GM12872 (cell line): ENCODE results near the gene MAP7D1.

Experiments
- CTCF ChIP-seq: IDR thresholded peaks from 3 replicates; pipeline ENCODE4 v1.5.1; 2011; ENCODE audit warnings: low read depth, mild to moderate bottlenecking, low read length, moderate library complexity; ENCODE audit not compliant: insufficient read depth

MAP7D1 gene

DNA sequence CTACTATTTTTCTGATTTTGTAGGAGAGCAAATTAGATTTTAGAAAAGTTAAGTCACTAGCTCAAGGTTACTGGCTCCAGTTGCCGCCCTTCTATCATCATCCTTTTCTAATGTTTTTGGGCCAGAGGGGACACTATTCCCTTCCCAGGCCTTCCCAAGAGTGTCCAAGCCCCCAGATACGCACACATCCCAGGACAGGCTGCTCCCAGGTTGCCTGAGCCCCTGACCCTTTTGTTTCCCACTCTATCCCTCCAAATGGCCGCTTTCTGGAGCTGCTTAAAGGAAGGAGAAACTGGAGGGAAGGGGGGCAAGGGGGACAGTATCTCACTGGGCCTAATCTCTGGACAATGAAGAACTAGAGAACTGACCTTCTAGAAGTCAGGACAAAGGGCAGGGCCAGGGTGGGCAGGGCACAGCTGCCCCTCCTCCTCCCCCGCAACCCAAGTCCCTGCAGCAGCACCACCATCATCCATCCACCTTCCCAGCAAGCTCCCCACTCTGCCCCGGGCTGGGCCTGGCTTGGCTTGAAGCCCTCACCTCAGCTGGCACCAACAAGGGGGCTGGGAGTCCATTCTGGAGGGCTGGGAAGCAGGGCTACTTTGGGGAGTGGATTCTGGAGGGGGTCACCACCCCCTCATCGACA is 1.1 kb upstream of the MAP7D1 start:
- no peak for TF ChIP-seq CTCF

DNA sequence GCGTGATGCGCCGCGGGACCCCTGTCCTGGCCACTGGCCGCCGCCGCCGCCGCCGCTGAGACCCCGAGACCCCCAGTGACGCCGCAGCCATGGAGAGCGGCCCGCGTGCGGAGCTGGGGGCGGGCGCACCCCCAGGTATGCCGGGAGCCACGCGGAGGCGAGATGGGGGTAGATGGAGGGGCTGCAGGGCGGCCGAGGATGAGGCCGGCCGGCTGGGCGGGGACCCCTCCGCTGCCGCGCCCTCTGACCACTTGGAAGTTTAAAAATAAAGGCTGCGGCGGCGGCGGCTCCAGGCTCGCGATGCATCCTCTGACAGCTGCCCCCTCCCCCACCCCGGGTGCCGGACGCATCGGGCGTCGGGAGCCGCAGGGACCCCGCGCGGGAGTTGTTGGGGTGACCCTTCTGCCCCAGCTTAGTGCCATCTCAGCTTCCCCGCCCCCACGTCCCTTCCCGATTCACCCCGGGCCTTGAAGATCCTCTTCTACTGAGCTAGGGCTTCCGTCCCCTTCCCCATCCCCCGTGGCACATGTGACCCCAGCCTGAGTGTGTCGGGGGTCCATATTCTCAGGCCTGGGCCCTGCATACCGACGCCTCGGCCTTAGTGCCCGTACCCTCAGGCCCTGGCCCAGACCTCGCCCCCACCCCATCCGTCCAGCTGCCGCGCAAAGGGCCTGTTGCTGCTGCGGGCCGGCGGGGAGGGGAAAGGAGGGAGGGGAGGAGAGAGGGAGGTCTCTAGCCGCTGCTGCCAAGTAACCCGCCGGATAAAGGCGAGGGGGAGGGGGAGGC is 562 bp downstream of the MAP7D1 start:
- no peak for TF ChIP-seq CTCF

DNA sequence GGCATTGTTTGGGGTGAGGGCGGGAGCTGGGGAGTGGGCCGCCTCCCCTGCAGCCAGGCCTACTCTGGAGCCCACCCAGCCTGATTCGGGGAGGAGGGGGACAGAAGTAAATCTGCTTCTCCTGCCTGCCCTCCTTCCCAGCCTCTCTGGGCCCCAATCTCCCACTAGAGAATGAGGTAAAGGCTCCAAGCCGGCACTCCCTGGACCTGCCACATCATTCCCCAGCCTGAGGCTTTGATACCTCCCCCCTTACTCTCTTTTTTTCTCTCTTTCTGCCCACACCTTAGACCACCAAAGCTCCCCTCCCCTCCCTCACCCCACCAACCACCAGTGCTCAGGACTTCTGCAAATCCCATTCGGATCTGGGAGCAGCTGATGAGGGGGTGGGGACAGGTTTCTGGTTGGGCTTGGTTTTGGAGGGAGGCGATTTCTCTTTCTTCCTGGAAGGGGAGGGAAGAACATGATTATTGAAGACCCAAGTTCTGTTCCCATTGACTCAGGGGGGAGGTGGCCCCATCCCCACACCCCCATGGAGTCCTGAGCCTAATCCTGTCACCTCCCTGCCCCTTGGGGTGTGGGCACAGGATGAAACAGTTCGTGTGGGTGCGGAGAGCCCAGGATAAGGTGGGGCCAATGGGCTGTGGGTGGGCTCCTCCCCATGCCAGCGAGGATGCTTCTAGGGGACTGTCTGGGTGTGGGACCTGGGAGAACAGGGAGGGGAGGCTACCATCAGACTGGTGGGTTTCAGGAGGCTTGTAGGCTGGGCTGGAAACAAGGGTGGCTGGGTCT is 1.3 kb downstream of the MAP7D1 start:
- TF ChIP-seq CTCF = no peak

GRCh38 chr1:36157973-36158826 is 2.2 kb downstream of the MAP7D1 start:
- TF ChIP-seq CTCF = no peak

- TF ChIP-seq CTCF = no peak
Observed at GRCh38 chr1:36159614-36160387, 3.8 kb downstream of the MAP7D1 start.

- no peak for TF ChIP-seq CTCF
Observed at GRCh38 chr1:36160388-36160948, 4.5 kb downstream of the MAP7D1 start.
